ENCODE results near the gene TGFBR3L. TPM values are rescaled to one million over a fixed set of nuclear protein-coding genes. Genes with fewer than 3 reads are reported as not detected.

Gene TGFBR3L
- total RNA-seq, 1 experiment from 2014 or later: 4.1 TPM

GRCh38 chr19:7869910-7870511, 44.6 kb upstream of the TGFBR3L start:
- Mint-ChIP-seq H3K27ac (no peak overlapping the region), H3K27me3 (ENCODE audit: low read depth) (peaks cover 54% of the 10 kb centered on the region), H3K36me3 (no peaks in the 10 kb centered on the region), H3K9me3 (no peaks in the 10 kb centered on the region), H3K4me3 (peak overlapping the region; percentile 58), H3K4me1 (peaks cover 24% of the 10 kb centered on the region)
- peak; percentile 4 for ATAC-seq
- DNase-seq (ENCODE audit: low spot score): peak; percentile 93
- TF ChIP-seq ZNF532 (CRISPR knock-in tag; IDR thresholded peaks at IDR 0.05; ENCODE audit: borderline replicate concordance): no peak
- TF ChIP-seq FOXP1 (CRISPR knock-in tag; IDR thresholded peaks at IDR 0.05; ENCODE audit: borderline replicate concordance): no peak
- TF ChIP-seq HMGXB4 (CRISPR knock-in tag; IDR thresholded peaks at IDR 0.05): no peak
- TF ChIP-seq PRDM15 (CRISPR knock-in tag; IDR thresholded peaks at IDR 0.05): no peak
- TF ChIP-seq TP53 (CRISPR knock-in tag; IDR thresholded peaks at IDR 0.05): no peak
- TF ChIP-seq NFE2L1 (CRISPR knock-in tag; IDR thresholded peaks at IDR 0.05): no peak
- TF ChIP-seq E2F5 (CRISPR knock-in tag; IDR thresholded peaks at IDR 0.05): no peak
- TF ChIP-seq FOXP4 (CRISPR knock-in tag; IDR thresholded peaks at IDR 0.05): no peak
- TF ChIP-seq NFYB (CRISPR knock-in tag; conservative IDR thresholded peaks at IDR 0.05; ENCODE audit: low read depth): no peak
- TF ChIP-seq GRHL2 (CRISPR knock-in tag; IDR thresholded peaks at IDR 0.05; ENCODE audit: insufficient replicate concordance, severe bottlenecking): no peak
- no peak for TF ChIP-seq AR (CRISPR knock-in tag; IDR thresholded peaks at IDR 0.05)
- TF ChIP-seq PRRX2 (CRISPR knock-in tag; IDR thresholded peaks at IDR 0.05): no peak
- ChIA-PET POLR2A (interaction anchor here (0.9 to 1.7 kb wide), 8 partner anchors 12 to 315 kb away, joined by 3 to 19 read pairs (median 4); partner anchors contain the start of genes MAP2K7 and SNAPC2), CTCF (interaction anchor here (0.6 to 3.8 kb wide), 35 partner anchors 8 to 771 kb away, joined by 3 to 92 read pairs (median 10); partner anchors contain the start of genes LRRC8E, MAP2K7, MCOLN1 and SNAPC2)
